ENCODE results near the gene PREX1. TPM values are rescaled to one million over a fixed set of nuclear protein-coding genes. Genes with fewer than 3 reads are reported as not detected.

Gene PREX1
- total and polyA plus RNA-seq, 4 donors: 29.5 to 121 (median 69.3) TPM

- H3K4me3 ChIP-seq: no peak overlapping the region
- no peaks in the 10 kb centered on the region for H3K9me3 ChIP-seq (ENCODE audit: control insufficient read depth in 4 of 4, insufficient read depth in 3 of 4, low read length in 3 of 4)
- WGBS, 2 donors: 86 to 95% methylated on average over 6 to 7 of the region's 7 CpGs
- no peak for ATAC-seq (ENCODE audit: insufficient read depth, low FRiP score)
- H3K36me3 ChIP-seq (ENCODE audit: control insufficient read depth in 4 of 4, insufficient read depth in 4 of 4, low read length in 4 of 4): no peaks in the 10 kb centered on the region
- no peak overlapping the region for H3K9ac ChIP-seq (ENCODE audit: insufficient read depth in 1 of 2, low read length in 2 of 2)
- H3K27me3 ChIP-seq (ENCODE audit: control insufficient read depth in 3 of 3, insufficient read depth in 3 of 3, low read length in 2 of 3): no peaks in the 10 kb centered on the region
- no peak overlapping the region for H3K27ac ChIP-seq (ENCODE audit: low read depth in 1 of 2, low read length in 1 of 2)
- no peak for TF ChIP-seq CTCF (IDR thresholded peaks at IDR 0.05; ENCODE audit: control extremely low read depth, extremely low read depth)
- H3K4me1 ChIP-seq (ENCODE audit: control insufficient read depth in 5 of 5, insufficient read depth in 5 of 5, low read length in 5 of 5): peaks cover 0 to 5% (median 0%) of the 10 kb centered on the region in 5 donors
- no peak for DNase-seq
These were observed 210.3 kb downstream of the PREX1 start for GRCh38 chr20:48617481-48617880.

- H3K9ac ChIP-seq (ENCODE audit: insufficient read depth in 1 of 2, low read length in 2 of 2): no peak overlapping the region
- WGBS, 2 donors: 87 to 95% methylated on average over 7 of the region's 7 CpGs
- H3K4me1 ChIP-seq (ENCODE audit: control insufficient read depth in 5 of 5, insufficient read depth in 5 of 5, low read length in 5 of 5): peaks cover 0 to 5% (median 0%) of the 10 kb centered on the region in 5 donors
- ATAC-seq (ENCODE audit: insufficient read depth, low FRiP score) (no peak), DNase-seq (no peak)
- H3K36me3 ChIP-seq (ENCODE audit: control insufficient read depth in 4 of 4, insufficient read depth in 4 of 4, low read length in 4 of 4): no peaks in the 10 kb centered on the region
- no peaks in the 10 kb centered on the region for H3K9me3 ChIP-seq (ENCODE audit: control insufficient read depth in 4 of 4, insufficient read depth in 3 of 4, low read length in 3 of 4)
- no peak overlapping the region for H3K27ac ChIP-seq (ENCODE audit: low read depth in 1 of 2, low read length in 1 of 2)
- no peak overlapping the region for H3K4me3 ChIP-seq
- no peaks in the 10 kb centered on the region for H3K27me3 ChIP-seq (ENCODE audit: control insufficient read depth in 3 of 3, insufficient read depth in 3 of 3, low read length in 2 of 3)
- TF ChIP-seq CTCF (IDR thresholded peaks at IDR 0.05; ENCODE audit: control extremely low read depth, extremely low read depth): no peak
These were observed 211.3 kb downstream of the PREX1 start for GRCh38 chr20:48616481-48616880.

- ATAC-seq (ENCODE audit: insufficient read depth, low FRiP score) (no peak), DNase-seq (no peak)
- H3K4me1 ChIP-seq (ENCODE audit: control insufficient read depth in 5 of 5, insufficient read depth in 5 of 5, low read length in 5 of 5): peaks cover 0 to 4% (median 0%) of the 10 kb centered on the region in 5 donors
- H3K9me3 ChIP-seq (ENCODE audit: control insufficient read depth in 4 of 4, insufficient read depth in 3 of 4, low read length in 3 of 4): no peaks in the 10 kb centered on the region
- H3K9ac ChIP-seq (ENCODE audit: insufficient read depth in 1 of 2, low read length in 2 of 2): no peak overlapping the region
- H3K27me3 ChIP-seq (ENCODE audit: control insufficient read depth in 3 of 3, insufficient read depth in 3 of 3, low read length in 2 of 3): no peaks in the 10 kb centered on the region
- no peaks in the 10 kb centered on the region for H3K36me3 ChIP-seq (ENCODE audit: control insufficient read depth in 4 of 4, insufficient read depth in 4 of 4, low read length in 4 of 4)
- 76 to 92% methylated on average over 3 of the region's 3 CpGs for WGBS, 2 donors
- no peak for TF ChIP-seq CTCF (IDR thresholded peaks at IDR 0.05; ENCODE audit: control extremely low read depth, extremely low read depth)
- H3K27ac ChIP-seq (ENCODE audit: low read depth in 1 of 2, low read length in 1 of 2): no peak overlapping the region
- no peak overlapping the region for H3K4me3 ChIP-seq
These were observed 211.9 kb downstream of the PREX1 start for GRCh38 chr20:48615871-48616270.

GRCh38 chr20:48614593-48615274, 213.1 kb downstream of the PREX1 start:
- WGBS, 2 donors: 70 to 78% methylated on average over 12 of the region's 12 CpGs
- ATAC-seq (ENCODE audit: insufficient read depth, low FRiP score) (no peak), DNase-seq (no peak)

More at GRCh38 chr20:48614593-48615274, 213.1 kb downstream of the PREX1 start:
- H3K9ac ChIP-seq (ENCODE audit: insufficient read depth in 1 of 2, low read length in 2 of 2): no peak overlapping the region
- TF ChIP-seq CTCF (IDR thresholded peaks at IDR 0.05; ENCODE audit: control extremely low read depth, extremely low read depth): no peak
- H3K9me3 ChIP-seq (ENCODE audit: control insufficient read depth in 4 of 4, insufficient read depth in 3 of 4, low read length in 3 of 4): no peaks in the 10 kb centered on the region
- no peak overlapping the region for H3K4me3 ChIP-seq
- no peak overlapping the region for H3K27ac ChIP-seq (ENCODE audit: low read depth in 1 of 2, low read length in 1 of 2)
- H3K27me3 ChIP-seq (ENCODE audit: control insufficient read depth in 3 of 3, insufficient read depth in 3 of 3, low read length in 2 of 3): no peaks in the 10 kb centered on the region
- H3K36me3 ChIP-seq (ENCODE audit: control insufficient read depth in 4 of 4, insufficient read depth in 4 of 4, low read length in 4 of 4): no peaks in the 10 kb centered on the region
- H3K4me1 ChIP-seq (ENCODE audit: control insufficient read depth in 5 of 5, insufficient read depth in 5 of 5, low read length in 5 of 5): no peaks in the 10 kb centered on the region

Measured in lung (tissue), 12 donors.